ENCODE results near the gene BOD1. TPM values are rescaled to one million over a fixed set of nuclear protein-coding genes. Genes with fewer than 3 reads are reported as not detected.
A peak's percentile ranks its signal among the peaks of the same experiment; 100 is the strongest.

The BOD1 gene
- total and polyA plus RNA-seq, 2 of the 8 experiments (the other 6 are each of a cell fraction or from before 2014, with no cell fraction given) = 107 to 149 TPM

- H4K8ac ChIP-seq (ENCODE audit: extremely low read depth, insufficient read depth, low read length) = no peak overlapping the region
- peaks cover 0 to 2% (median 1%) of the 10 kb centered on the region in 4 experiments; a peak in 2 of 8 replicates for H3K36me3 ChIP-seq (ENCODE audit: control insufficient read depth in 2 of 4, insufficient read depth in 4 of 4, low read length in 3 of 4)
- H2BK15ac ChIP-seq (ENCODE audit: low read length) = no peak overlapping the region
- H3K27ac ChIP-seq (ENCODE audit: low read depth, low read length) = no peak overlapping the region
- peaks cover 4% of the 10 kb centered on the region; the same call in 1 of the 2 replicates for H3K23me2 ChIP-seq (ENCODE audit: low read depth, low read length)
- no peaks in the 10 kb centered on the region for H3K27me3 ChIP-seq (replicated peaks in 1 of 4; ENCODE audit: control insufficient read depth in 3 of 4, extremely low read depth in 1 of 4, insufficient read depth in 3 of 4, low read length in 3 of 4)
- H3K9me3 ChIP-seq (ENCODE audit: insufficient read depth in 2 of 2, low read depth in 1 of 2, low read length in 1 of 2) = peaks cover 18% of the 10 kb centered on the region in 2 experiments
- H3K79me1 ChIP-seq (ENCODE audit: low read depth, low read length) = no peaks in the 10 kb centered on the region
- no peak overlapping the region for H2BK20ac ChIP-seq (ENCODE audit: low read length)
- WGBS, 2 experiments (ENCODE audit: extremely low coverage in 1 of 2, insufficient coverage in 1 of 2, insufficient read length in 1 of 2, insufficient replicate concordance in 2 of 2, low coverage in 1 of 2, low lambda C conversion rate in 2 of 2, missing lambda C conversion rate in 1 of 2) = 93% methylated on average over 3 of the region's 3 CpGs; no CpG with 5 or more reads in 1 of the 2 experiments
- FAIRE-seq (no peak), DNase-seq (ENCODE audit: low read depth in 1 of 2, low spot score in 2 of 2) (no peak)
- H3K4me2 ChIP-seq (ENCODE audit: insufficient read depth in 1 of 2, low read depth in 2 of 2, low read length in 2 of 2) = no peak overlapping the region
- peaks cover 0 to 2% of the 10 kb centered on the region in 2 experiments for H4K20me1 ChIP-seq (replicated peaks in 1 of 2; ENCODE audit: control insufficient read depth in 1 of 2, insufficient read depth in 2 of 2, low read length in 2 of 2)
- POLR2A ChIA-PET (ENCODE audit: partially characterized antibody) = interaction anchor here (1.2 kb wide), 1 partner anchor 17 kb away, joined by 3 read pairs; no protein-coding TSS in a partner anchor
- no peak overlapping the region for H2BK5ac ChIP-seq (ENCODE audit: low read depth, low read length)
- H3K23ac ChIP-seq (ENCODE audit: insufficient read length) = no peak overlapping the region
- no peak overlapping the region for H2AK5ac ChIP-seq (ENCODE audit: low read depth, low read length)
- no peak overlapping the region for H4K5ac ChIP-seq (ENCODE audit: insufficient read length, low read depth, low read length)
- H4K91ac ChIP-seq (replicated peaks; ENCODE audit: insufficient read length, low read length) = no peak overlapping the region
- H3K4ac ChIP-seq (replicated peaks; ENCODE audit: insufficient read length, low read depth, low read length) = no peak overlapping the region
- H3K14ac ChIP-seq (ENCODE audit: insufficient read length) = no peak overlapping the region
- H3K79me2 ChIP-seq (ENCODE audit: control insufficient read depth in 1 of 2, insufficient read depth in 2 of 2, low read length in 2 of 2) = no peaks in the 10 kb centered on the region
- 0 out of 2 replicates have a peak overlapping the region, but pooled peaks have one; percentile 39 for H2BK12ac ChIP-seq (ENCODE audit: low read depth, low read length)
- no peaks in the 10 kb centered on the region; a peak in 1 of 7 replicates for H3K4me1 ChIP-seq (replicated peaks in 1 of 4; ENCODE audit: control insufficient read depth in 3 of 4, insufficient read depth in 4 of 4, low read length in 3 of 4)
- H3K56ac ChIP-seq (replicated peaks; ENCODE audit: insufficient read length, low read depth, low read length) = no peak overlapping the region
- H3K9ac ChIP-seq (replicated peaks in 1 of 4; ENCODE audit: extremely low read depth in 1 of 4, low read depth in 3 of 4, low read length in 3 of 4) = no peak overlapping the region
- H2AFZ ChIP-seq (ENCODE audit: low read length) = no peak overlapping the region
- CTCF ChIA-PET (ENCODE audit: partially characterized antibody) = interaction anchor here (0.6 to 3.9 kb wide), 8 partner anchors 11 to 389 kb away, joined by 3 to 15 read pairs (median 3); partner anchors contain the start of gene BOD1
- no peak overlapping the region for H3K18ac ChIP-seq (ENCODE audit: extremely low read depth, low read length)
- no peak overlapping the region for H3K4me3 ChIP-seq (ENCODE audit: extremely low read depth in 1 of 4, insufficient read depth in 2 of 4, low read depth in 3 of 4, low read length in 4 of 4)
- no peak overlapping the region for H2BK120ac ChIP-seq (replicated peaks; ENCODE audit: low read depth, low read length)
These were observed 20.6 kb downstream of the BOD1 start for GRCh38 chr5:173595841-173596240.

Data from H1 (cell line).